AG20443 (cell line): ENCODE results near the gene FBLN5.

ENCODE experiments used
- DNase-seq: peaks from one replicate; pipeline ENCODE4 v3.0.0; 2012; ENCODE audit warnings: low spot score, mixed read lengths

Gene FBLN5

GRCh38 chr14:91947475-91948184 is at the start of gene FBLN5:
Gene FBLN5 (minus strand): TSS chr14:91947694. CDS start chr14:91947229, 465 bp downstream.
- DNase-seq = peak; percentile 90

GRCh38 chr14:91996948-91997371 is 49.5 kb upstream of the FBLN5 start:
- peak; percentile 69 for DNase-seq

DNA sequence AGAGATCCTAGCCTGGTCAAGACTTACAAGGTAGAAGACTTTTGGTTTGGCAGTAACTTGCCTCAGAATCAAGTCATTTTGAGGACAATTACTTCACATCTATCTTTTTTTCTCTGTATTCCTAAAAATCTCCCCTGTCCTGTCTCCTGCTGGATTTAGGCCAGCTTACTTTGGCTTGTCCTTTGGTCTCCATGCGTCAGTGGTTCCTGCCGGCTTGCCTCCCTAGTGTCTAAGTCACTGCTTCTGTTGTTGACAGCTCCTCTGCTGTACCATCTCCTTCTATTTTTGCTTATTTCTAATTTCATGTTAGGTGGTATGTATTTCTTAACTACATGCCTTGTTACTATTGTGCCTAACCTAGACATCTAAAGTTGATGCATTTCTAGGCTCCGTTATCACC is 39.7 kb upstream of the FBLN5 start:
- no peak for DNase-seq

GRCh38 chr14:91985521-91986255 is 38.2 kb upstream of the FBLN5 start:
- DNase-seq = no peak

DNA sequence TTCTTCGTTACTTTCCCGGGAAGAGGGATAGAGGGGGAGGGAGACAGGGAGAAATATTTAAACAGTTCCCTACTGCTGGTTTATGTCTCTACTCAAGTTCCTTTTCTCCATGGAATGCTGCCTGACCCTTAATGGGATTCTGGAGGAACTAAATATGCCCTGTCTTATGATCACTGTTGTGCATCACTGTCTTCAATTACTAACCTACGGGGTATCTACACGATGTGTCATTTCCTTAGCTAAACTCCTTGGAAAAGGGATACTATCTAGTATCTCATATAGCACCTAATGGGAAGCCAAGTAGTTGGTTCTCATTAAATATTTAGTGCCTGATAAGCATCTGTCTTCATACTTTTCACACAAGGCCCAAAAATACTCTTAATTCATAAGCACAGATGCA is 37.5 kb upstream of the FBLN5 start:
- DNase-seq = peak; percentile 13

DNA sequence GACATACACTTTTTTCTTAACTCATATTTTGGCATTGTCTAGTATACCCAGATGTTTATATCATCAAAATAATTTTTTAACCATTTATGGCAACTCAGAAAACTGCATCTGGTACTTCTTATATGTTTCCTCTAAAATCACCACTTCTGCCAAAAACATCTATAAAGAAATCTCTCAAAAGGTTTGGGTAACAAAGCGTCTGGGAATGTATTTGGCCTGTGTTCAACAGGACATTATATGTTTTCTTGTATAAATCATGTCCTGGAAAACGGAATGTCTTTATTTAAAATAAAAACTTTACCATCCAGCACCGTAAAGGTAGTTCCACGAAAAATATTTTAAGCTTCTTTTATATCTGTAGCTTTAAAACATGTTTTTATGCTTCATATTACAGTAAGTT is 36.1 kb upstream of the FBLN5 start:
- no peak for DNase-seq

GRCh38 chr14:91980157-91980556 is 32.7 kb upstream of the FBLN5 start:
- DNase-seq = peak; percentile 83

DNA sequence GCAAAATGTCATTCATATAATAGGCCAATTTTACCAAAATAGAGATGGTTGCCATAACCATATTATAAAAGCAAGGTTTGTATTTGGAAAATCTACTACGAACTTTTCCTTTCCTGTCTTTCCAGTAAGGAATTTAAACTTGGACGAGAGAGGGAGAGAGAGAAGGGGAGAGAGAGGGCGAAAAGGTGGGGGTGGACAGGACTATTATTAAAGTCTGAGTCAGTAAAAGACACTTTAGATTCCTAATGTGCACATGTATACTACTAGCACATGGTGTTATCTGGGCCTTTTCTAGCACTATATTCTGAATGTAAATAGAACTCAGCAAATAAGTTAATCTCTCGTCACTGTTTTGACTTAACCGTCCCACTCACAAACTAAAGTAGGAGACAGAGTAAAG is 30.4 kb upstream of the FBLN5 start:
- no peak for DNase-seq

GRCh38 chr14:91975763-91976162 is 28.3 kb upstream of the FBLN5 start:
- no peak for DNase-seq

DNA sequence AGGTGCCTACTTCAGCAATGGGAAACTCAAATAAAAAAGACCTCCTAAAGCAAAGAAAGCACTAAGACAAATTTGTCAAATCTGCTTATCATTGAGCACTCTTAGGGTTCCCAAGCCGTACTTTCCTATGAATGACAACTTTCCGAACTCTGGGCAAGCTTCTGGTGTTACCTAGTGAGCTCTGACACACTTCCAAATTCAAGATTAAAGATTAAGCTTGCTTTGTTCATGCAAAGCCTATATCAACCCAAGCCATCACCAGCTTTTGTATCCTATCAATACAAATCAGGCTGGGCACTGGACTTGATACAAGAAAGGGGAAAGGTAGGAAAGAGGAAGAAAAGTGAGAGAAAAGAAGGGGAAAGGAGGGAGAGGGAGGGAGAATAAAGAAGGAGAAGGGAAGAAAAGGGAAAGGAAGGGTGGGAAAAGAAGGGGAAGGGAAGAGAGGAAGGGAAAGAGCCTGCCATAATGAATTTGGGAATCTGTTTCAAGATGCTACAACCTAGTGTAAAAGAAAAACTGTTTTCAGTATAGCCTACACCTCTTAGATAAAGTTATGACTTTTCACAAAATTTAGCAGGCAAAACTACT is 23.8 kb upstream of the FBLN5 start:
- DNase-seq = no peak

- no peak for DNase-seq
Observed at GRCh38 chr14:91968280-91968679, 20.8 kb upstream of the FBLN5 start.

GRCh38 chr14:91964724-91965123 is 17.2 kb upstream of the FBLN5 start:
- no peak for DNase-seq

DNA sequence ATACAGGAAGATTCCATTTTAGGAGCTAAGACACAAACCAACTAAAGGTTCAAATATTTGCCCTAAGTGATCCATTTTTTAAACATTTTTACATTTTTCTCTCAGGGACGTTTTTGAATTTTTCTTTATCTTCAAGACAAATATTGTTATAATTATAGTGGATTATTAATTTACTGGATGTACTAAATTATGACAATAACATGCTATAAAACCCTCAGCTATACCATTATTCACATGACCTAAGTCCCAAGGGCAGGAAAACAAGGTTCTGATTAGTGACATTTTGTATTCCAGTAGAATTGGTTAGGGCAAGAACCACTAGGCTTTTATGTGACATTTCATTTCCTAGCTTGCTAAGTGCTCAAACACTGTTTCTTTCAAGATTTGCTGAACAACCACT is 16.5 kb upstream of the FBLN5 start:
- DNase-seq = no peak

GRCh38 chr14:91963465-91963864 is 16.0 kb upstream of the FBLN5 start:
- DNase-seq = no peak

- no peak for DNase-seq
Observed at GRCh38 chr14:91961297-91962220, 14.1 kb upstream of the FBLN5 start.

GRCh38 chr14:91957876-91958313 is 10.4 kb upstream of the FBLN5 start:
- no peak for DNase-seq

DNA sequence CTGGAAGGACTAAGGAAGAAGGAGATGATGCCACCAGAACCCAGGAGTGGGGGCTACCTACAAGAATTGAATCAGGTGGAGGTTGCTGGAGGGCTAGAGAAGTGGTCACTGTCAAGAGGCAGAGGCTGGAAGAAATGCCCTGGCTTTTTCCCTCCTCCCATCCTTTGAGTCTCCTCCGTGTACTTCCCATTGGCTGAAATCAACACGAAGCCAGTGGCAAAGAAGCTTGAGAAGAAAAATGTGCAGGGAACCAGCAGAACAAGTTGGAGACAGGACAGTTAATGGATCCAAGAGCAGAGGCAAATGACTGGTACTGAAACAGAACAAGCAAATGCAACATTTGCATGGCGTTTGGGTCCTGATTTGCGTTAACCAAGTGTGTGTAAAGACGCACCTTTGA is 9.1 kb upstream of the FBLN5 start:
- DNase-seq = no peak

DNA sequence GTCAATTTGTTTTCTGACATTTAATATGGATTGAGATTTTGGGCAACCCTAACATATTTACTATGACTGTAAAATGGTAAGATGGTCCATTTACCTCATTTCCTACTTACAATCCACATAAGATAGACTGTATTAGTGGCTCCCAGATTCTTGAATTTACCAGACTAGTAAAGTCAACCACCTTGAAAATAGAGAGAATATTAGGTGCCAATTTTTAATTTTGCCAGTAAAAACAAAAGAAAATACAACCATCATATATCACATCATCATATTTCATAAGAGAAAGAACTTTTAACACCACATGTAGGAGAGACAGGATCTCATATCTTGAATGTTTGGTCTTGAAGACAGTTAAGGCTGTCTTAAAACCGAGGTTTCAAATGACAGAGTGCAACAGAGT is 7.7 kb upstream of the FBLN5 start:
- DNase-seq = no peak

- DNase-seq = no peak
Observed at GRCh38 chr14:91953170-91953985, 5.9 kb upstream of the FBLN5 start.

DNA sequence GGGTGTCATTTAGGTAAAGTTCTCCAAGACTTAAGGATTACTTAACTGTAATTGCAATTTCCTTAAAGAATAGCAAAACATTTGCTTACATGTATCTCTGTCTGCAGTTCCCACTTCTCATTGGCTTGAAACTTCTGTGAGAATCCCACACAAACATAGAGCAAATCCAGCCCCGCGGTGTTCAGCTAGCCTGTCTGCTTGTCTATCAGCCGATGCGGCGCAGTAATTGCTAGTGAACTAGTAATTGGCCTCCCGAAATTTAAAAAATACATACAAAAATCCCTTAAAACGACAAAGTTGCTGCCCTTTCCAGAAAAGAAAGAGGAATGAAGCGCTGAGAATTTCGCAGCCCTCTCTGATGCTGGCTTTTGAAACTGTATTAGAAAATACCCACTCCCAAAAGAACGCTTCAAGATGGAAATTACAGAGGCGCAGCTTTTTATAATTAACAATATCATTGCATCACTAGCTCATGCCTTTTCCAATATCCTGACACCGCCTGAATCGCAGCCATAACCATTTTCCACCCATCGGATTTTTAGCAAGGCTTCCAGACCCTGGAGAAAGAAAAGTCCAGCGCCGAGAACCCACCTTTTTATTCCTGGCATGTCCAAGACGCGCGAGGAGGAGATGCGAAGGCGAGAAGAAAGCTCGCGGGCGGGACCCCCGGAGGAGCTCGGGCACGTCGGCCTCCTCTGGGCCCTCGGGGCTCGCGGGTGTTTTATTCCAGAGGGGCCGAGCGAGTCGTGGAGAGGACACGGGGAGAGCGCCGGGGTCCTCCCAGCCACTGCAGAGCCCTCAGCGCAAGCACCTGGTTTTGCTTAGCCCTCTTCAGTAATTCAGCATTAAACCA is 646 bp downstream of the FBLN5 start:
- DNase-seq = no peak
